HCT116 (cell line): ENCODE results near the gene SUV39H2. TPM values are rescaled to one million over a fixed set of nuclear protein-coding genes. Genes with fewer than 3 reads are reported as not detected.

Experiments
- ATAC-seq: fragments of 200-7000 bp; cut with Tn5 transposase; 2 replicates; pipeline ENCODE4 v1.9.1; 2020; ENCODE audit warnings: mild to moderate bottlenecking, moderate library complexity
- BruUV-seq: library from RNA; stranded (reverse); fragments of 400-500 nt; replicated peaks from 2 replicates; lab custom pipeline; 2021; lab: Mats Ljungman, UMichigan
- CTCF ChIA-PET: fragments of 300-600 bp; sonication (Branson Sonifier 250); formaldehyde crosslinking; loops from one replicate; lab custom pipeline; 2021; ENCODE audit warnings: antibody characterized with exemption; lab: Charles Lee
- POLR2A ChIA-PET: fragments of 300-600, 350-600 bp; sonication (Branson Sonifier 250); formaldehyde crosslinking; loops from one replicate; lab custom pipeline; 2021; ENCODE audit warnings: antibody characterized with exemption; lab: Charles Lee
- RAD21 ChIA-PET, 2 experiments: fragments of 300-600 bp; sonication (Branson Sonifier 250); formaldehyde crosslinking; loops; one replicate each; lab custom pipeline; 2023; ENCODE audit warnings: low total read pairs in 2 of 2; ENCODE audit not compliant: uncharacterized antibody in 2 of 2, unreplicated experiment in 2 of 2, low non-redundant PET in 1 of 2; lab: Charles Lee
- DNase-seq: peaks from one replicate; pipeline ENCODE4 v3.0.0-alpha.2; 2010; ENCODE audit warnings: low read depth, low spot score
- H2AFZ ChIP-seq: fragments of 200-600 bp; shearing (Covaris generic), sonication (generic); 2 replicates; pipeline ENCODE4 v1.6.1; 2017; ENCODE audit warnings: low read depth, mixed run types, mixed read lengths, antibody characterized with exemption, low read length; ENCODE audit not compliant: poor library complexity, severe bottlenecking
- H3K27ac ChIP-seq: 2 replicates; pipeline ENCODE4 v1.5.1; 2012; ENCODE audit warnings: low read depth, low read length
- H3K27me3 ChIP-seq: fragments of 200-600 bp; sonication (generic); 2 replicates; pipeline ENCODE4 v1.6.1; 2016; ENCODE audit warnings: mixed run types, low read length, mixed read lengths; ENCODE audit not compliant: insufficient read depth
- H3K36me3 ChIP-seq, 2 experiments: fragments of 200-500 bp in 1 of 2; fragments of 200-600 bp in 1 of 2; sonication (Bioruptor generic) in 1 of 2; sonication (generic) in 1 of 2; 2 replicates each; pipeline versions ENCODE4 v1.5.1 to v1.6.1; 2014 to 2016; ENCODE audit warnings: low read length in 2 of 2, inconsistent platforms in 1 of 2, mixed read lengths in 1 of 2, mixed run types in 1 of 2; ENCODE audit not compliant: insufficient read depth in 2 of 2, control insufficient read depth in 1 of 2
- H3K4me1 ChIP-seq, 2 experiments: fragments of 200-600 bp in 1 of 2; sonication (generic) in 1 of 2; 2 replicates each; pipeline versions ENCODE4 v1.5.1 to v1.6.1; 2012 to 2017; ENCODE audit warnings: low read length in 2 of 2, inconsistent platforms in 1 of 2, mild to moderate bottlenecking in 1 of 2, mixed read lengths in 1 of 2, mixed run types in 1 of 2, moderate library complexity in 1 of 2; ENCODE audit not compliant: insufficient read depth in 2 of 2, control insufficient read depth in 1 of 2
- H3K4me2 ChIP-seq: fragments of 200-600 bp; sonication (generic); 2 replicates; pipeline ENCODE4 v1.6.1; 2017; ENCODE audit warnings: mixed run types, low read length, mixed read lengths
- H3K4me3 ChIP-seq, 2 experiments: fragments of 200-600 bp in 1 of 2; sonication (generic) in 1 of 2; replicated peaks in 1 of 2; 2 replicates each; pipeline ENCODE4 v1.5.1; 2011 to 2016; ENCODE audit warnings: low read length in 2 of 2, control low read depth in 1 of 2, low read depth in 1 of 2, mild to moderate bottlenecking in 1 of 2, mixed read lengths in 1 of 2, mixed run types in 1 of 2
- H3K79me2 ChIP-seq: fragments of 200-600 bp; sonication (generic); 2 replicates; pipeline ENCODE4 v1.6.1; 2017; ENCODE audit warnings: mild to moderate bottlenecking, mixed run types, low read length, moderate library complexity, mixed read lengths; ENCODE audit not compliant: insufficient read depth
- H3K9ac ChIP-seq: fragments of 200-600 bp; sonication (generic); 2 replicates; pipeline ENCODE4 v1.6.1; 2016; ENCODE audit warnings: low read length, mixed read lengths
- H3K9me2 ChIP-seq: fragments of 200-600 bp; sonication (generic), shearing (Covaris generic); 2 replicates; pipeline ENCODE4 v1.6.1; 2017; ENCODE audit warnings: mixed run types, mild to moderate bottlenecking, moderate library complexity; ENCODE audit not compliant: insufficient read depth
- H3K9me3 ChIP-seq, 2 experiments: fragments of 200-500 bp in 1 of 2; fragments of 200-600 bp in 1 of 2; sonication (Bioruptor generic) in 1 of 2; sonication (generic) in 1 of 2; 2 replicates each; pipeline ENCODE4 v1.6.1; 2014 to 2017; ENCODE audit warnings: low read length in 2 of 2, mixed read lengths in 2 of 2, inconsistent platforms in 1 of 2, low read depth in 1 of 2, mild to moderate bottlenecking in 1 of 2, mixed run types in 1 of 2, moderate library complexity in 1 of 2; ENCODE audit not compliant: control insufficient read depth in 1 of 2, insufficient read depth in 1 of 2
- H4K20me1 ChIP-seq: fragments of 200-600 bp; sonication (generic), shearing (Covaris generic); 2 replicates; pipeline ENCODE4 v1.6.1; 2017; ENCODE audit warnings: mixed run types, mild to moderate bottlenecking, moderate library complexity; ENCODE audit not compliant: insufficient read depth
- ATF3 ChIP-seq: IDR thresholded peaks from 2 replicates; pipeline ENCODE4 v1.6.1; 2012
- EGR1 ChIP-seq: IDR thresholded peaks from 2 replicates; pipeline ENCODE4 v1.6.1; 2012; ENCODE audit warnings: low read depth
- ELF1 ChIP-seq: IDR thresholded peaks from 2 replicates; pipeline ENCODE4 v1.6.1; 2012; ENCODE audit warnings: low read depth, borderline replicate concordance
- EZH2 ChIP-seq: fragments of 200-600 bp; sonication (generic); IDR thresholded peaks from 2 replicates; pipeline ENCODE4 v1.6.1; 2017; ENCODE audit warnings: antibody characterized with exemption, mixed run types
- EZH2phosphoT487 ChIP-seq: fragments of 200-600 bp; IDR thresholded peaks from 2 replicates; pipeline ENCODE4 v1.6.1; 2018; ENCODE audit warnings: antibody characterized with exemption, borderline replicate concordance
- JUND ChIP-seq: IDR thresholded peaks from 2 replicates; pipeline ENCODE4 v1.6.1; 2012
- POLR2A ChIP-seq: IDR thresholded peaks from 2 replicates; pipeline ENCODE4 v1.7.0; 2011; ENCODE audit warnings: borderline replicate concordance; ENCODE audit not compliant: insufficient read depth, insufficient read length; ENCODE audit errors: extremely low read depth
- POLR2AphosphoS5 ChIP-seq: IDR thresholded peaks from 2 replicates; pipeline ENCODE4 v1.6.1; 2011; ENCODE audit warnings: mild to moderate bottlenecking, low read depth, low read length, moderate library complexity
- SIN3A ChIP-seq: IDR thresholded peaks from 2 replicates; pipeline ENCODE4 v1.6.1; 2012; ENCODE audit warnings: low read depth
- ZBTB33 ChIP-seq: IDR thresholded peaks from 2 replicates; pipeline ENCODE4 v1.6.1; 2011; ENCODE audit warnings: mild to moderate bottlenecking, low read length, moderate library complexity; ENCODE audit not compliant: insufficient replicate concordance; ENCODE audit errors: extremely low read depth
- intact Hi-C: fragments of 100-400 bp; cut with micrococcal nuclease; formaldehyde crosslinking; loops from 2 replicates; pipeline ENCODE4 v1.10.0; 2022
- total RNA-seq: library from RNA; stranded (reverse); gene quantifications from one replicate; pipeline ENCODE4 v1.2.1, GENCODE V29; 2021; ENCODE audit not compliant: unreplicated experiment
- TF ChIP-seq, protein P1 (sequence below): IDR thresholded peaks from 2 replicates; pipeline ENCODE4 v1.6.1; 2012; ENCODE audit warnings: low read depth
- TF ChIP-seq, protein P2 (sequence below): IDR thresholded peaks from 2 replicates; pipeline ENCODE4 v1.6.1; 2012

Gene SUV39H2
- total RNA-seq, 1 experiment from 2014 or later, result 26.6 TPM

DNA sequence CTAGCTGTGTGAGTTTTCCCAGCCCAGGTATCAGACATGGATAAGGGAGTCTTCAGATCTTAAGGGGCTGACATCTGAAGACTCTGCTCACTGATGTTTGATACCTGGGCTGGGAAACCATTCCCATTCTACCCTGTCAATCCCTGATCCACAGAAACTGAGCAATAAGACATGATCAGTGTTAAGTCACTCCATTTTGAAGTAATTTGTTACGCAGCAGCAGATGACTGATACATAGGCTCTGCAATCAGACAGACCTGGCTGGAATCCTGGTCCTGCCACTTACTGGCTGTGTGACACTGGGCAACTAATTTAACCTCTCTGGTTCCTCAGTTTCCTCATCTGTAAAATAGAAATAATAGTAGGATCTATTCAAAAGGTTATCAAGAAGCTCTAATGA lies 68.6 kb downstream of the SUV39H2 start:
- no TSS peak for BruUV-seq
- no peaks in the 10 kb centered on the region for H4K20me1 ChIP-seq
- CTCF ChIA-PET, result no interaction called here
- no peaks in the 10 kb centered on the region for H3K27me3 ChIP-seq
- no peak overlapping the region for H3K9ac ChIP-seq
- H3K9me2 ChIP-seq, result no peaks in the 10 kb centered on the region
- peaks cover 16 to 39% of the 10 kb centered on the region in 2 experiments for H3K36me3 ChIP-seq
- DNase-seq (no peak), ATAC-seq (no peak)
- TF ChIP-seq EGR1, result no peak
- TF ChIP-seq ATF3, result no peak
- no peak for TF ChIP-seq ELF1
- TF ChIP-seq, protein P1, sequence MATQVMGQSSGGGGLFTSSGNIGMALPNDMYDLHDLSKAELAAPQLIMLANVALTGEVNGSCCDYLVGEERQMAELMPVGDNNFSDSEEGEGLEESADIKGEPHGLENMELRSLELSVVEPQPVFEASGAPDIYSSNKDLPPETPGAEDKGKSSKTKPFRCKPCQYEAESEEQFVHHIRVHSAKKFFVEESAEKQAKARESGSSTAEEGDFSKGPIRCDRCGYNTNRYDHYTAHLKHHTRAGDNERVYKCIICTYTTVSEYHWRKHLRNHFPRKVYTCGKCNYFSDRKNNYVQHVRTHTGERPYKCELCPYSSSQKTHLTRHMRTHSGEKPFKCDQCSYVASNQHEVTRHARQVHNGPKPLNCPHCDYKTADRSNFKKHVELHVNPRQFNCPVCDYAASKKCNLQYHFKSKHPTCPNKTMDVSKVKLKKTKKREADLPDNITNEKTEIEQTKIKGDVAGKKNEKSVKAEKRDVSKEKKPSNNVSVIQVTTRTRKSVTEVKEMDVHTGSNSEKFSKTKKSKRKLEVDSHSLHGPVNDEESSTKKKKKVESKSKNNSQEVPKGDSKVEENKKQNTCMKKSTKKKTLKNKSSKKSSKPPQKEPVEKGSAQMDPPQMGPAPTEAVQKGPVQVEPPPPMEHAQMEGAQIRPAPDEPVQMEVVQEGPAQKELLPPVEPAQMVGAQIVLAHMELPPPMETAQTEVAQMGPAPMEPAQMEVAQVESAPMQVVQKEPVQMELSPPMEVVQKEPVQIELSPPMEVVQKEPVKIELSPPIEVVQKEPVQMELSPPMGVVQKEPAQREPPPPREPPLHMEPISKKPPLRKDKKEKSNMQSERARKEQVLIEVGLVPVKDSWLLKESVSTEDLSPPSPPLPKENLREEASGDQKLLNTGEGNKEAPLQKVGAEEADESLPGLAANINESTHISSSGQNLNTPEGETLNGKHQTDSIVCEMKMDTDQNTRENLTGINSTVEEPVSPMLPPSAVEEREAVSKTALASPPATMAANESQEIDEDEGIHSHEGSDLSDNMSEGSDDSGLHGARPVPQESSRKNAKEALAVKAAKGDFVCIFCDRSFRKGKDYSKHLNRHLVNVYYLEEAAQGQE, result no peak
- TF ChIP-seq SIN3A, result no peak
- TF ChIP-seq POLR2AphosphoS5, result no peak
- no peak for TF ChIP-seq EZH2phosphoT487
- TF ChIP-seq EZH2, result no peak
- TF ChIP-seq JUND, result no peak
- TF ChIP-seq, protein P2, sequence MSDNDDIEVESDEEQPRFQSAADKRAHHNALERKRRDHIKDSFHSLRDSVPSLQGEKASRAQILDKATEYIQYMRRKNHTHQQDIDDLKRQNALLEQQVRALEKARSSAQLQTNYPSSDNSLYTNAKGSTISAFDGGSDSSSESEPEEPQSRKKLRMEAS, result no peak
- TF ChIP-seq ZBTB33, result no peak
- no peak for TF ChIP-seq POLR2A
- peaks cover 60% of the 10 kb centered on the region for H3K79me2 ChIP-seq
- POLR2A ChIA-PET, result no interaction called here
- RAD21 ChIA-PET, result no interaction called here
- intact Hi-C loops, result no loop called here
- no peaks in the 10 kb centered on the region for H3K9me3 ChIP-seq
- H2AFZ ChIP-seq, result no peak overlapping the region
- no peak overlapping the region for H3K4me2 ChIP-seq
- H3K4me3 ChIP-seq, result no peak overlapping the region
- H3K27ac ChIP-seq, result no peak overlapping the region
- no peaks in the 10 kb centered on the region for H3K4me1 ChIP-seq
